ENCODE results near the gene TBC1D16. TPM values are rescaled to one million over a fixed set of nuclear protein-coding genes. Genes with fewer than 3 reads are reported as not detected.
A peak's percentile ranks its signal among the peaks of the same experiment; 100 is the strongest.

Gene TBC1D16
- total RNA-seq, 1 experiment from 2014 or later: 53.6 TPM

DNA sequence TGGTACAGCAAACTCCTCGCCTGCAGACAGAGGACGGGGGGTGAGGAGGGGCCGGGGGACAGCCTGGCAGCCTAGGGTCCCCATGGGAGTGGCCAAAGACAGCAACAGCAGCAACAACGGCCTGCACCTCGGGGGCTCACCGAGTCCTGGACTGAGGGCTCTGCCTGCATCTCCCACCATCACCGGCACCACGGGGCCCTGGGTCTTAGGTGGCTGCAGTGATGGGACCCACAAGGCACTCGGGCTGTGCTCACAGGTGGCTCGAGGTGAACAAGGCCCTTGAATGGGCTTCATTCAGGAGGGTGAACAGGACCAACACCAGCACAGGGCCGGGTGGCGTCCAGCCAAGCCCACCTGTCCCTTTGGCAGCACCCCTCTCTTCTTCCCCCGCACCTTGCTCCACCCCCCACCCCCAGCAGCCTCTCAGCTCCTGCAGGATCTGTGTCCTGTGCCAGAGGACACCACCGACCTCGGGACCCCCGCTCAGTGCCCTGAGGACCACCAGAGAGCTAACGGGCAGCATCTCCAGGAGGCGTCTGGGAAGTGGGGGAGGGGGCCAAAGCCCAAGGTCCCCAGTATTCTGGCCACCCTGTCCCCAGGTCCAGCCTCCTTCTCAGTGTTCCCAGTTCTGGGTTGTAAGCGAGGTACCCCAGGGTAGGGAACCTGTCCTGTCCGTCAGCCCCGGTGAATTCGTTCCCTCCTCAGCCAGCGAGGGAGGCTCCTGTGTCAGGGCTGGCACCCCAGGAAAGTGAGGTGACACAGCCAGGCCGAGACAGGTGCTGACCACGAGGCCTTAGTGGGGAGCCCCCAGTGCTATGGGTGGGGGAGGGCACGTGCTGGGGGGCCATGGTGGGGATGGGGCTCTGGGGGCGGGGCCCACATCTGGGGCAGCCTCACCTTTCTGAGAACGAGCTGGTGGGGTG lies 94.3 kb downstream of the TBC1D16 start:
- DNase-seq (ENCODE audit: low read depth): no peak

DNA sequence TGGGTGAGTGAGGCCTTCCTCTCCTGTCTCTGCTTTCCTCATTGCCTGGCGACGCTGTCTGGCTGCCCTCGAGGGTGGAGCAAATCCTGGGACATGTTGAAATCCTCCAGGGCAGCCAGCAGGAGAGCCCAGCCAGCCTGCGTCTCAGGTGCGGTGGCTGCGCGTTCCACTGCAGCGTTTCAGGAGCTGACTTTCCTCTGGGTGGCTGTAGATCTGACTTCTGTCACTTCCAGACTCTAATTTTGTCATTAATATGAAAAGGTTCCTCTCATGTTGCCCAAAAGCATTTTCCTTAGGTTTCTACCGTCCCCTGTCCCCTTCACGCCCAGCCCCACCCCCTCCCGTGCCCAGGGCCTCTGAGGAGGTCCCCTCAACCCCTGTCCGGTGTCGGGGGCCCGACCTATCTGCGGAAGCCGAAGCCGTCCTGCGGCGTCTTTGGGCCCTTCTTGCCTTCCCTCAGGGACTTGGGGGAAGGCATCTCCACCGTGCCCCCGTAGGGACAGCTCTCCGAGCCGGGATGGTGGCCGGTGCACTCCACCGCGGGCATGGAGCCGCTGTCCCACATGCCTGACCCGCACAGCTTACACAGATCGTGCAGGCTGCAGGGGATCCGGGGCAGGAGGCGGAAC lies 95.1 kb downstream of the TBC1D16 start:
- no peak for DNase-seq (ENCODE audit: low read depth)

- no peak for DNase-seq (ENCODE audit: low read depth)
Measured at GRCh38 chr17:79939755-79940458, 95.8 kb downstream of the TBC1D16 start.

DNA sequence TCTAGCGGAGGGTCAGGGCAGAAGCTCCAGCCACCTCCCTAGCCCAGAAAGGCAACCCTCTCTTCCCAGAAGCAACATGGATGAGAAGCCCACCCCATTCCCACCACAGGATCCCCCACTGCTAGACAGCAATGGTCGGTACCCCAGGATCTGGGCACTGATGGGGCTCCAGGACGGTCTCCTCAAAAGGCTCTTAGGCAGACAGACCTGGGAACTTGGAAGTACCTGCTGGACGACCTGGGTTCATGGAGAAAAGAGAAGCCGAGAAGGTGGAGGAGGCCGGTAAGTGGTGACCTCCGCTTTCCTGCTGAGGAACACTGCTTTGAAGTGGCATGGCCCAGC lies 96.6 kb downstream of the TBC1D16 start:
- DNase-seq (ENCODE audit: low read depth): no peak

DNA sequence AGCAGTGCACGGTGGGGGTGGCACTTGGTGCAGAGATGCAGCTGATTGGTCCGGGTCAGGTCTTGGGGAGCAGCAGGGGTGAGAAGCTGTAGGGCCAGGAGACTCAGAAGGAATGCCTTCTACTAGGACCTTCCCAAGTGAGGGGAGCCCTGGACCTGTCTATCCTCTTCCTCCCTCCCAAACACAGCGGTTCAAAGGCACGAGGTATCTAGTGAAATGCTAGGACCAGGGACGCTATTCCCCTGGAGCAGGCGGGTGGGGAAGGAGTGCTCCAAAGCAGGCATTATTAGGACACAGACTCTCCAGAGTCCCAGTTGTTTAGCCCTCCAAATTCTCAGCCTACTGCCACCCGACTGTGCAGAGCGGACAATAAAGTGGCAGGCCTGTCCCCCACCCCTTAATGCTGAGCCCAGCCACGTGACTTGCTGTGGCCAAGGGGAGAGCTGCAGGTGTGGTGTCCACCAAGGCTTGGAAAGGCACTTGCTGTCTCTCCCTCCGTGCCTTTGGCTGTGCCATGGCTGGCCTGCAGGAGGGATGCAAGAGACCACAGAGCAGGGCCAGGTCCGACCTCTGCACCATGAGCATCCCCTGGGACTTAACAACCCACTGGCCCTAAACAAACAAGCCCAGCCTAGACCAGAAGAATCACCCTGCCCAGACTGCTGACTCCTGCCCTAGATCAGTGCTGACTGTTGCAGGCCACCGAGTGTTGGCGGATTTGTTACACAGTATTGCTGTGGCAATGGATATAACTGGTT lies 97.2 kb downstream of the TBC1D16 start:
- DNase-seq (ENCODE audit: low read depth): no peak

GRCh38 chr17:79937391-79938335 lies 98.0 kb downstream of the TBC1D16 start:
- DNase-seq (ENCODE audit: low read depth): no peak

DNA sequence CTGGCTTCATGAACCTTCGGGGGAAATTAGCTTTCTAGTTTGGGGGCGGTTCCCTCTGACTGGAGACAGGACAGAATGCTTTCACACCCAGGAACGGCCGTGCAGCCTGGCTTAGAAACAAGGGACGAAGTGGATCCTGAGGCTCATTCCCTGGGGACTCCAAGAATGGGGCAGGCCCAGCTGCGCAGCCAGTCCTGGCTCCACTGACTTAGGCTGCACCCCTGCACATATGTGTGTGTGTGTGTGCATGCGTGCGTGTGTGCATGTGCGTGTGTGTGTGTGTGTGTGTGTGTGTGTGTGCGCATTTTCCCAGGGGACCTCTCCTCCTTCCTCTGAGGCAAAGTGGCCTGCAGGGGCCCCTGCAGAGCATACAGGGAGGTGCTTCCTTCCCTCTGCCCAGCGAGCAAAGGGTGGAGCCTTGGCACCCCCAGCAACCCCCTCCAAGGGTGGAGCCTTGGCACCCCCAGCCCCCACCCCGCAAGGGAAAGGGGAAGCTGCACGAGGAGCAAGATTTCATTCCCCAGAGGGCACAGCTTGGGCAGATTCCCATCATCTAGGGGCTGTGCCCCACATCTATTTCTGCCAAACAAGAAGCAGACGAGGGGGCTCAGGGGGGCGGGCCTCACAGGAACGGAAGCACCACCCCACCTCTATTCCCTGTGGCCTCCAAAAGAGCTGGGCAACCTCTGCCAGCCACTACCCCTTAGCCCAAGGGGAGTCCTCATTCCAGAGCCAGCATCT lies 98.9 kb downstream of the TBC1D16 start:
- no peak for DNase-seq (ENCODE audit: low read depth)

DNA sequence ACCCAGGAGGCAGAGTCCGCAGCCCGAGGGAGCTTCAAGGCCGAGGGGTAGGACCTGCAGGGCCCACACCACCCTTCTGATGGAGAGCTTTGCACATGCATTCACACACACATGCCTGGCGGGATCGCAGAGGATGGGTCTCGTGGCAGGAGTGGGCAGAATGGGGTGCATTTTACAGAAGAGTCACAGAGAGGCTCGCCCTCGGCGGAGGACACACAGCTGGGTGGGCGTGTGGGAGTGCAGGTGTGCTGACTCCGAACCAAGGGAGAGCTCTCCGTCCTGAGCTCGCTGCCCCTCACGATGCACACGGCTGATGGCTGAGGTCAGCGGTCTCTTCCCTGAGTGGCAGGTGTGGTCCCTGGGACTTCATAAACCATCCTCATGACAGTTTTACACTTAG lies 99.6 kb downstream of the TBC1D16 start:
- no peak for DNase-seq (ENCODE audit: low read depth)

- DNase-seq (ENCODE audit: low read depth): no peak
Measured at GRCh38 chr17:79935197-79935885, 100.3 kb downstream of the TBC1D16 start.

- no peak for DNase-seq (ENCODE audit: low read depth)
Measured at GRCh38 chr17:79934653-79934970, 101.1 kb downstream of the TBC1D16 start.

DNA sequence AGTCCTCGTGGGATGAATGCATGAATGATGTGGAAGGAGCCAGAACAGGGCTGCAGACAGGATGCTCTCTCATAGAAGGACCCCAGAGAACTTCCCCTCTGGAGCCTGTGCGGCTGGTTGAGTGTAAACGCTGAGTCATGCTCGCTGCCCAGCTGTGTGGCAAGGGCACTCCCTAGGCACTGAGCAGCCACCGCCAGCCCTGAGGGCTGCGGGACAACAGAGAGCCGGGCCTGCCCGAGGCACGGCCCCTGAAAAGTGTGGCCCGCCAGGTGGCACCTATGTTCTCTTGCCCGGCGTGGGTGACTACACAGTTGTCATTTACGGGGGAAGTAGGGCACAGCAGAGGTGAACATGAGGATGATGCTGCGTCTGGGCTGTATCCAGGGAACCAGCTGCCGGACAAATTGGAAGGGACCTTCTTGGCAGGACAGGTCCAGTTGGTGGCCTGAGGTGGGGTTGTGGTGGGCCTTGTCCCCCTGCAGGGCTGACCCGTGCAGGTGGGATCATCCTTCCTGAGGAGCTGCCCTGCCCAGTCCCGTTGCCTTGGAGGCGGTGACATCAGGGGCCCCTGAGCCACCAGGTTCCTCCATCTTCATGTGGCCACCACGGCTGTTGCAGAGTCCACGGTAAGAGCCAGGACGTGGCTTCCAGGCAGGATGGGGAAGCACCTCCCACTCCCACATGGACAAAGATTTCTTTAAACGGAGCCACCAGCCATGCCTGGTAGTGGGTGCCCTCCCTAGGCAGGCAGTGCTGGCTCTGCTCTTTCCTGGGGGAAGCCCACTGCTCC lies 101.6 kb downstream of the TBC1D16 start:
- peak; percentile 70 for DNase-seq (ENCODE audit: low read depth)

- no peak for DNase-seq (ENCODE audit: low read depth)
Measured at GRCh38 chr17:79932451-79933306, 103.0 kb downstream of the TBC1D16 start.

- DNase-seq (ENCODE audit: low read depth): no peak
Measured at GRCh38 chr17:79931817-79932309, 103.8 kb downstream of the TBC1D16 start.

- DNase-seq (ENCODE audit: low read depth): peak; percentile 38
Measured at GRCh38 chr17:79930877-79931816, 104.5 kb downstream of the TBC1D16 start.

- no peak for DNase-seq (ENCODE audit: low read depth)
Measured at GRCh38 chr17:79930062-79930876, 105.4 kb downstream of the TBC1D16 start.

All from LHCN-M2 (cell line).